Thoracic aorta (tissue), 2 donors: ENCODE measurements around the gene KCNAB1. TPM values are rescaled to one million over a fixed set of nuclear protein-coding genes. Genes with fewer than 3 reads are reported as not detected.
A peak's percentile ranks its signal among the peaks of the same experiment; 100 is the strongest.

Source experiments
- ATAC-seq: fragments of 150-250 bp; one replicate; pipeline ENCODE4 v1.8.0; 2017; ENCODE audit warnings: low read depth; ENCODE audit not compliant: insufficient number of reproducible peaks, low FRiP score
- DNase-seq: peaks from one replicate; pipeline ENCODE4 v3.0.0-alpha.2; 2020; ENCODE audit warnings: low spot score
- H3K27ac ChIP-seq, 2 donors: fragments of 200-600 bp; sonication (generic); 1 replicate in 1 of 2; 2 replicates in 1 of 2; pipeline ENCODE4 v1.5.1; 2016; ENCODE audit warnings: mild to moderate bottlenecking in 2 of 2, moderate library complexity in 2 of 2
- H3K27me3 ChIP-seq: fragments of 200-600 bp; sonication (generic); replicated peaks from 2 replicates; pipeline ENCODE4 v1.6.0; 2016; ENCODE audit warnings: mild to moderate bottlenecking; ENCODE audit not compliant: insufficient read depth
- H3K36me3 ChIP-seq: fragments of 200-600 bp; sonication (generic); one replicate; pipeline ENCODE4 v1.5.1; 2016
- H3K4me1 ChIP-seq, 2 donors: fragments of 200-600 bp; sonication (generic); 1 replicate in 1 of 2; 2 replicates in 1 of 2; pipeline versions ENCODE4 v1.5.1 to v1.6.0; 2016; ENCODE audit warnings: low read depth in 2 of 2, mild to moderate bottlenecking in 1 of 2; ENCODE audit not compliant: control insufficient read depth in 1 of 2
- H3K4me3 ChIP-seq: fragments of 200-600 bp; sonication (generic); 2 replicates; pipeline ENCODE4 v1.5.1; 2016; ENCODE audit warnings: mild to moderate bottlenecking
- H3K9me3 ChIP-seq: fragments of 200-600 bp; sonication (generic); 2 replicates; pipeline ENCODE4 v1.5.1; 2016
- CTCF ChIP-seq: fragments of 200-600 bp; sonication (generic); IDR thresholded peaks from one replicate; pipeline ENCODE4 v1.5.1; 2019; ENCODE audit warnings: antibody characterized with exemption
- total RNA-seq, 2 donors: library from RNA; depleted of rRNA; stranded (reverse); fragments of >200 nt; gene quantifications; one replicate each; pipeline versions ENCODE4 v1.1.0 to v1.2.3, GENCODE V29; 2016

KCNAB1 gene
- total RNA-seq, 2 donors from 2014 or later, result 12.2 to 14.2 TPM

GRCh38 chr3:156148345-156148945, 28.1 kb downstream of the KCNAB1 start:
- H3K4me3 ChIP-seq, result peak overlapping the region; percentile 44
- no peak for TF ChIP-seq CTCF

GRCh38 chr3:156148946-156149381, 28.6 kb downstream of the KCNAB1 start:
- TF ChIP-seq CTCF, result no peak
- no peaks in the 10 kb centered on the region for H3K9me3 ChIP-seq
- DNase-seq (no peak), ATAC-seq (peak; percentile 4)
- peaks cover 34 to 77% of the 10 kb centered on the region in 2 donors for H3K4me1 ChIP-seq
- H3K36me3 ChIP-seq, result no peaks in the 10 kb centered on the region
- peak overlapping the region; percentile 78 to 81 for H3K27ac ChIP-seq
- H3K4me3 ChIP-seq, result peak overlapping the region; percentile 44
- H3K27me3 ChIP-seq, result no peaks in the 10 kb centered on the region

More at GRCh38 chr3:156148345-156148945, 28.1 kb downstream of the KCNAB1 start:
- ATAC-seq, result peak; percentile 38
- Histone ChIP-seq H3K4me1 (peaks cover 34 to 79% of the 10 kb centered on the region in 2 donors), H3K36me3 (no peaks in the 10 kb centered on the region), H3K9me3 (no peaks in the 10 kb centered on the region), H3K27me3 (no peaks in the 10 kb centered on the region), H3K27ac (peak overlapping the region; percentile 78 to 81)
- no peak for DNase-seq

- no peak for DNase-seq
- H3K27ac ChIP-seq, result peak overlapping the region; percentile 78 to 81
- ATAC-seq, result no peak
- TF ChIP-seq CTCF, result no peak
- no peaks in the 10 kb centered on the region for H3K36me3 ChIP-seq
- H3K4me3 ChIP-seq, result peak overlapping the region; percentile 44
- H3K4me1 ChIP-seq, result peaks cover 34 to 71% of the 10 kb centered on the region in 2 donors
- no peaks in the 10 kb centered on the region for H3K27me3 ChIP-seq
- no peaks in the 10 kb centered on the region for H3K9me3 ChIP-seq
Observed at GRCh38 chr3:156149876-156150275, 29.5 kb downstream of the KCNAB1 start.

- ATAC-seq, result no peak
- H3K27me3 ChIP-seq, result no peaks in the 10 kb centered on the region
- H3K4me3 ChIP-seq, result no peak overlapping the region
- TF ChIP-seq CTCF, result peak; percentile 87
- no peak for DNase-seq
- H3K27ac ChIP-seq, result peak overlapping the region; percentile 78 to 81
- no peaks in the 10 kb centered on the region for H3K9me3 ChIP-seq
- H3K4me1 ChIP-seq, result peaks cover 28 to 65% of the 10 kb centered on the region in 2 donors
- no peaks in the 10 kb centered on the region for H3K36me3 ChIP-seq
Observed at GRCh38 chr3:156150434-156151066, 30.2 kb downstream of the KCNAB1 start.

GRCh38 chr3:156151824-156152428, 31.5 kb downstream of the KCNAB1 start:
- Histone ChIP-seq H3K9me3 (no peaks in the 10 kb centered on the region), H3K4me1 (peaks cover 18 to 51% of the 10 kb centered on the region in 2 donors), H3K27ac (peak overlapping the region; percentile 36 to 78), H3K4me3 (no peak overlapping the region), H3K27me3 (no peaks in the 10 kb centered on the region), H3K36me3 (no peaks in the 10 kb centered on the region)
- peak; percentile 36 for DNase-seq
- peak; percentile 77 for TF ChIP-seq CTCF
- ATAC-seq, result peak; percentile 35
